ENCODE results near the gene HDAC4.

DNA sequence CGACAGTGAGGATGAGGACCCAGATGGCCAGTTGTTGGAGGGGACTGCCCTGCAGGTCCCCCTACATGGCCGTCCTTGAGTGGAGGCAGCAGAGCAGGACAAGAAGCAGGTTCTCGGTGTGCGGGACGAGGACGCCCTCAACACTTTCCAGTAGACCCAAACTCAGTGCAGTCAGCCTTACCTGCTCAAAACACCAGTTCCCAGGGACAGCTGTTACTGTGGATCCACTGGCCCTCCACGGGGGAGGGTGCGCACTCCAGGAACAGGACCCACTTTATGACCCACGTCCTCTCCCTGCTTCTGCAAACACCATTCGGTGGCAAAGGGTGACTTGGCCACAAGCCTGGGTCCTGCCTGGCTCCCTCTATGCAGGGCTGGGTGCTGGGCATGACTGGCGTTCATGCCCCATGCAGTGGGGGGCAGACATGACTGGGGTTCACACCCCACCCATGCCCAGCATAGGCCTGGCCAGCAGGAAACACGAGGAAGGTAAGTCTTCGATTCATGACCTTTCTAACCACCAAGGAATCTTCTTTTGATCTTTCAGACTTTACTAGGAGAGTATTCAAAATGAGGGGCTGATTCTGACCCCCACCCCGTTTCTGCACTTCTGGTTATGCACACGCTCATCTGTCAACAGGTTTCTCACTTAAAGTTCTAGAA is 233.7 kb downstream of the HDAC4 start:
- TF ChIP-seq GATA2 (IDR thresholded peaks at IDR 0.05; ENCODE audit: low read depth, low read length) (no peak), GATA3 (IDR thresholded peaks at IDR 0.05; ENCODE audit: low read depth, low read length) (no peak)

All from SH-SY5Y (cell line).